ENCODE measurements around the gene ARHGAP24. TPM values are rescaled to one million over a fixed set of nuclear protein-coding genes. Genes with fewer than 3 reads are reported as not detected.
"Not testable (repeated sequence)": the region's sequence is repeated elsewhere in the genome, so short reads cannot be mapped to it uniquely, and the experiment has no call there.

Gene ARHGAP24
- total RNA-seq, 1 donor from 2014 or later, result not detected

- no peaks in the 10 kb centered on the region for H3K9me3 Mint-ChIP-seq
- H3K36me3 Mint-ChIP-seq (ENCODE audit: low read depth), result no peaks in the 10 kb centered on the region
- no peak overlapping the region for H3K27ac Mint-ChIP-seq
- no peak overlapping the region for H3K4me3 Mint-ChIP-seq
- H3K4me1 Mint-ChIP-seq (ENCODE audit: low read depth), result no peaks in the 10 kb centered on the region
- intact Hi-C loops (cut with micrococcal nuclease), result no loop called here
- no peaks in the 10 kb centered on the region for H3K27me3 Mint-ChIP-seq (ENCODE audit: insufficient read depth)
- DNase-seq (ENCODE audit: low spot score), result no peak
These were observed 17.4 kb downstream of the ARHGAP24 start for GRCh38 chr4:85492336-85492735.

- Mint-ChIP-seq H3K27ac (no peak overlapping the region), H3K36me3 (ENCODE audit: low read depth) (no peaks in the 10 kb centered on the region), H3K4me3 (no peak overlapping the region), H3K4me1 (ENCODE audit: low read depth) (no peaks in the 10 kb centered on the region), H3K27me3 (ENCODE audit: insufficient read depth) (no peaks in the 10 kb centered on the region), H3K9me3 (no peaks in the 10 kb centered on the region)
- DNase-seq (ENCODE audit: low spot score), result no peak
- intact Hi-C loops (cut with micrococcal nuclease), result no loop called here
These were observed 20.7 kb downstream of the ARHGAP24 start for GRCh38 chr4:85495621-85496020.

- Mint-ChIP-seq H3K27ac (no peak overlapping the region), H3K27me3 (ENCODE audit: insufficient read depth) (no peaks in the 10 kb centered on the region), H3K36me3 (ENCODE audit: low read depth) (no peaks in the 10 kb centered on the region), H3K4me3 (no peak overlapping the region), H3K9me3 (no peaks in the 10 kb centered on the region), H3K4me1 (ENCODE audit: low read depth) (no peaks in the 10 kb centered on the region)
- intact Hi-C loops (cut with micrococcal nuclease), result no loop called here
- no peak for DNase-seq (ENCODE audit: low spot score)
These were observed 21.3 kb downstream of the ARHGAP24 start for GRCh38 chr4:85496126-85496849.

- no peak for DNase-seq (ENCODE audit: low spot score)
These were observed 22.0 kb downstream of the ARHGAP24 start for GRCh38 chr4:85496933-85497332.

GRCh38 chr4:85498068-85498733 is 23.3 kb downstream of the ARHGAP24 start:
- H3K36me3 Mint-ChIP-seq (ENCODE audit: low read depth), result no peaks in the 10 kb centered on the region
- intact Hi-C loops (cut with micrococcal nuclease), result no loop called here
- DNase-seq (ENCODE audit: low spot score), result no peak
- no peaks in the 10 kb centered on the region for H3K4me1 Mint-ChIP-seq (ENCODE audit: low read depth)
- no peak overlapping the region for H3K4me3 Mint-ChIP-seq
- no peaks in the 10 kb centered on the region for H3K9me3 Mint-ChIP-seq
- H3K27me3 Mint-ChIP-seq (ENCODE audit: insufficient read depth), result no peaks in the 10 kb centered on the region
- H3K27ac Mint-ChIP-seq, result no peak overlapping the region

More at GRCh38 chr4:85496933-85497332, 22.0 kb downstream of the ARHGAP24 start:
- intact Hi-C loops (cut with micrococcal nuclease), result no loop called here
- Mint-ChIP-seq H3K4me3 (no peak overlapping the region), H3K36me3 (ENCODE audit: low read depth) (no peaks in the 10 kb centered on the region), H3K4me1 (ENCODE audit: low read depth) (no peaks in the 10 kb centered on the region), H3K27me3 (ENCODE audit: insufficient read depth) (no peaks in the 10 kb centered on the region), H3K27ac (no peak overlapping the region), H3K9me3 (no peaks in the 10 kb centered on the region)

GRCh38 chr4:85499573-85499972 is 24.6 kb downstream of the ARHGAP24 start:
- intact Hi-C loops (cut with micrococcal nuclease), result no loop called here
- Mint-ChIP-seq H3K27ac (no peak overlapping the region), H3K27me3 (ENCODE audit: insufficient read depth) (no peaks in the 10 kb centered on the region), H3K9me3 (no peaks in the 10 kb centered on the region), H3K36me3 (ENCODE audit: low read depth) (no peaks in the 10 kb centered on the region), H3K4me3 (no peak overlapping the region), H3K4me1 (ENCODE audit: low read depth) (no peaks in the 10 kb centered on the region)
- no peak for DNase-seq (ENCODE audit: low spot score)

- Mint-ChIP-seq H3K36me3 (ENCODE audit: low read depth) (no peaks in the 10 kb centered on the region), H3K27me3 (ENCODE audit: insufficient read depth) (no peaks in the 10 kb centered on the region), H3K27ac (no peak overlapping the region), H3K4me1 (ENCODE audit: low read depth) (no peaks in the 10 kb centered on the region), H3K4me3 (no peak overlapping the region), H3K9me3 (no peaks in the 10 kb centered on the region)
- no peak for DNase-seq (ENCODE audit: low spot score)
- intact Hi-C loops (cut with micrococcal nuclease), result no loop called here
These were observed 25.3 kb downstream of the ARHGAP24 start for GRCh38 chr4:85500110-85500867.

GRCh38 chr4:85501145-85501544 is 26.2 kb downstream of the ARHGAP24 start:
- H3K4me3 Mint-ChIP-seq; intact Hi-C loops (cut with micrococcal nuclease); DNase-seq (ENCODE audit: low spot score); H3K4me1 Mint-ChIP-seq (ENCODE audit: low read depth); H3K36me3 Mint-ChIP-seq (ENCODE audit: low read depth); H3K27me3 Mint-ChIP-seq (ENCODE audit: insufficient read depth); H3K27ac Mint-ChIP-seq; H3K9me3 Mint-ChIP-seq: not testable (repeated sequence)

GRCh38 chr4:85508654-85509053 is 33.7 kb downstream of the ARHGAP24 start:
- DNase-seq (ENCODE audit: low spot score), result no peak
- Mint-ChIP-seq H3K4me1 (ENCODE audit: low read depth) (no peaks in the 10 kb centered on the region), H3K4me3 (no peak overlapping the region), H3K36me3 (ENCODE audit: low read depth) (no peaks in the 10 kb centered on the region), H3K27me3 (ENCODE audit: insufficient read depth) (no peaks in the 10 kb centered on the region), H3K27ac (no peak overlapping the region), H3K9me3 (no peaks in the 10 kb centered on the region)
- intact Hi-C loops (cut with micrococcal nuclease), result no loop called here

- no peak overlapping the region for H3K27ac Mint-ChIP-seq
These were observed 35.1 kb downstream of the ARHGAP24 start for GRCh38 chr4:85509882-85510631.

GRCh38 chr4:85510632-85510984 is 35.7 kb downstream of the ARHGAP24 start:
- Mint-ChIP-seq H3K36me3 (ENCODE audit: low read depth) (no peaks in the 10 kb centered on the region), H3K4me3 (no peak overlapping the region), H3K9me3 (no peaks in the 10 kb centered on the region), H3K4me1 (ENCODE audit: low read depth) (no peaks in the 10 kb centered on the region), H3K27me3 (ENCODE audit: insufficient read depth) (no peaks in the 10 kb centered on the region), H3K27ac (no peak overlapping the region)
- DNase-seq (ENCODE audit: low spot score), result no peak
- intact Hi-C loops (cut with micrococcal nuclease), result no loop called here

More at GRCh38 chr4:85509882-85510631, 35.1 kb downstream of the ARHGAP24 start:
- no peaks in the 10 kb centered on the region for H3K4me1 Mint-ChIP-seq (ENCODE audit: low read depth)
- H3K27me3 Mint-ChIP-seq (ENCODE audit: insufficient read depth), result no peaks in the 10 kb centered on the region
- no peaks in the 10 kb centered on the region for H3K36me3 Mint-ChIP-seq (ENCODE audit: low read depth)
- intact Hi-C loops (cut with micrococcal nuclease), result no loop called here
- H3K4me3 Mint-ChIP-seq, result no peak overlapping the region
- no peaks in the 10 kb centered on the region for H3K9me3 Mint-ChIP-seq
- DNase-seq (ENCODE audit: low spot score), result no peak

GRCh38 chr4:85512446-85513205 is 37.7 kb downstream of the ARHGAP24 start:
- H3K4me1 Mint-ChIP-seq (ENCODE audit: low read depth), result no peaks in the 10 kb centered on the region
- DNase-seq (ENCODE audit: low spot score), result no peak
- H3K27me3 Mint-ChIP-seq (ENCODE audit: insufficient read depth), result no peaks in the 10 kb centered on the region
- intact Hi-C loops (cut with micrococcal nuclease), result no loop called here
- H3K27ac Mint-ChIP-seq, result no peak overlapping the region
- no peaks in the 10 kb centered on the region for H3K9me3 Mint-ChIP-seq
- no peak overlapping the region for H3K4me3 Mint-ChIP-seq
- no peaks in the 10 kb centered on the region for H3K36me3 Mint-ChIP-seq (ENCODE audit: low read depth)
